Breast epithelium (tissue), 4 donors: ENCODE data around the gene TESMIN. TPM values are rescaled to one million over a fixed set of nuclear protein-coding genes. Genes with fewer than 3 reads are reported as not detected.

Experiments
- DNase-seq, 2 donors: peaks; one replicate each; pipeline ENCODE4 v3.0.0-alpha.2; 2019; ENCODE audit warnings: low spot score in 2 of 2
- H3K27ac ChIP-seq, 2 donors: fragments of 200-600 bp; sonication (generic) in 1 of 2; one replicate each; pipeline ENCODE4 v1.5.1; 2016 to 2019; ENCODE audit warnings: mild to moderate bottlenecking in 1 of 2
- H3K27me3 ChIP-seq, 2 donors: fragments of 200-600 bp; sonication (generic) in 1 of 2; one replicate each; pipeline versions ENCODE4 v1.5.1 to v1.6.0; 2017 to 2019; ENCODE audit warnings: control low read depth in 1 of 2, mild to moderate bottlenecking in 1 of 2
- H3K36me3 ChIP-seq: fragments of 200-600 bp; one replicate; pipeline ENCODE4 v1.5.1; 2019
- H3K4me1 ChIP-seq, 2 donors: fragments of 200-600 bp; sonication (generic); one replicate each; pipeline ENCODE4 v1.5.1; 2016 to 2019; ENCODE audit warnings: control low read depth in 1 of 2
- H3K4me3 ChIP-seq, 3 donors: fragments of 200-600 bp; sonication (generic); 1 replicate in 2 of 3; 2 replicates in 1 of 3; pipeline ENCODE4 v1.5.1; 2016 to 2019; ENCODE audit warnings: mild to moderate bottlenecking in 3 of 3, moderate library complexity in 2 of 3
- H3K9me3 ChIP-seq, 2 donors: fragments of 200-600 bp; sonication (generic) in 1 of 2; one replicate each; pipeline ENCODE4 v1.5.1; 2016 to 2019; ENCODE audit warnings: control low read depth in 1 of 2
- POLR2A ChIP-seq: fragments of 450-650 bp; IDR thresholded peaks from one replicate; pipeline ENCODE4 v1.6.1; 2016; ENCODE audit warnings: antibody characterized with exemption, mild to moderate bottlenecking, moderate library complexity
- POLR2AphosphoS5 ChIP-seq, 3 donors: sonication (generic); formaldehyde crosslinking; IDR thresholded peaks; one replicate each; pipeline ENCODE4 v1.6.1; 2017; ENCODE audit warnings: antibody characterized with exemption in 3 of 3
- intact Hi-C: fragments of 100-400 bp; cut with DNase I; formaldehyde crosslinking; loops from one replicate; pipeline ENCODE4 v1.15.1; 2023; ENCODE audit warnings: low total_unique reads
- total RNA-seq, 3 donors: library from RNA; depleted of rRNA; stranded (reverse); fragments of >200 nt; gene quantifications; one replicate each; pipeline ENCODE4 v1.1.0, GENCODE V29; 2016
- TF ChIP-seq, protein P1 (sequence below), 3 donors: fragments of 450-650 bp; IDR thresholded peaks; one replicate each; pipeline ENCODE4 v1.5.1; 2016 to 2017; ENCODE audit warnings: antibody characterized with exemption in 3 of 3, mild to moderate bottlenecking in 3 of 3, moderate library complexity in 3 of 3

The TESMIN gene
- total RNA-seq, 3 donors from 2014 or later, result 0.48 to 9.8 (median 6.9) TPM

DNA sequence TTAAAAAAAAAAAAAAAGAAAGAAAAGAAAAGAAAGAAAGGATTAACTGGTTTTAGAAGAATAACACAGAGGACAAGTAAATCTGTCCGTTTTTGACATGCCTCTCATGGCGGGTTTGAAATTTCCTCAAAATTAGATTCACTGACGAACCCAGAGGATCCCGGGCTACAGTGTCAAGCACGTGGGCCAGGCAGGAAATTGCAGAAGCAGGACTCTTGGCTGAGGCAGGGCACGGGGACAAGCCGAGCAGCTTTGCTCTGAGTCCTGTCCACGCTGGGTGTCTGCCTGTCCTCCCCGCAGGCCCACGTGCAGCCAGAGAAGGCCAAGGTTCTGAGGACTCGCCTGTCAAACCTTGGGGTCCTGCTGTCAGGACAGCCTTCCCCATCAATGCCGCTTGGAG is 42.3 kb downstream of the TESMIN start:
- Histone ChIP-seq H3K36me3 (no peaks in the 10 kb centered on the region), H3K9me3 (no peaks in the 10 kb centered on the region), H3K4me3 (no peak overlapping the region), H3K4me1 (no peaks in the 10 kb centered on the region), H3K27me3 (no peaks in the 10 kb centered on the region), H3K27ac (no peak overlapping the region)
- intact Hi-C loops, result no loop called here
- TF ChIP-seq POLR2AphosphoS5 (IDR thresholded peaks at IDR 0.05), result no peak
- TF ChIP-seq POLR2A, result no peak
- TF ChIP-seq, protein P1, sequence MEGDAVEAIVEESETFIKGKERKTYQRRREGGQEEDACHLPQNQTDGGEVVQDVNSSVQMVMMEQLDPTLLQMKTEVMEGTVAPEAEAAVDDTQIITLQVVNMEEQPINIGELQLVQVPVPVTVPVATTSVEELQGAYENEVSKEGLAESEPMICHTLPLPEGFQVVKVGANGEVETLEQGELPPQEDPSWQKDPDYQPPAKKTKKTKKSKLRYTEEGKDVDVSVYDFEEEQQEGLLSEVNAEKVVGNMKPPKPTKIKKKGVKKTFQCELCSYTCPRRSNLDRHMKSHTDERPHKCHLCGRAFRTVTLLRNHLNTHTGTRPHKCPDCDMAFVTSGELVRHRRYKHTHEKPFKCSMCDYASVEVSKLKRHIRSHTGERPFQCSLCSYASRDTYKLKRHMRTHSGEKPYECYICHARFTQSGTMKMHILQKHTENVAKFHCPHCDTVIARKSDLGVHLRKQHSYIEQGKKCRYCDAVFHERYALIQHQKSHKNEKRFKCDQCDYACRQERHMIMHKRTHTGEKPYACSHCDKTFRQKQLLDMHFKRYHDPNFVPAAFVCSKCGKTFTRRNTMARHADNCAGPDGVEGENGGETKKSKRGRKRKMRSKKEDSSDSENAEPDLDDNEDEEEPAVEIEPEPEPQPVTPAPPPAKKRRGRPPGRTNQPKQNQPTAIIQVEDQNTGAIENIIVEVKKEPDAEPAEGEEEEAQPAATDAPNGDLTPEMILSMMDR (IDR thresholded peaks at IDR 0.05), result no peak
- no peak for DNase-seq

DNA sequence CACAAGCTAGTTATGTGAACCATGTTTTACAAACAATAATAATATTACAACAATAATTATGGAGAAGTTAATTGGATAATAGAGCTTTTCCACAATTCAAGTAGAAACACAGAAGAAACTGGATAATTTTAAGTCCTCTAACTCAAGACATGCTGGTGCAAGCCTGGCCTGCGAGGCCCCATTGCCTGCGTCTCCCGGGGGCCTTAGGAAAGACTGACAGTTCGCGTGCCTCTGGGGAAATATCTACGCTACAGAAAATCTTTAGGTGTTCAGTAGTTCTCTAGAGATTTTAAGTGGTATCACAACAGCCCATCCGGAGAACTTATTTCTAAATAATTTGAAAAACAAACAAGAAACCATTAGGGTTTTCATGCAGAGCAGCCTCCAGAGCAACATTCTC is 43.8 kb downstream of the TESMIN start:
- TF ChIP-seq POLR2A (no peak), POLR2AphosphoS5 (IDR thresholded peaks at IDR 0.05) (no peak)
- TF ChIP-seq, protein P1 (IDR thresholded peaks at IDR 0.05), result no peak
- Histone ChIP-seq H3K27ac (no peak overlapping the region), H3K9me3 (no peaks in the 10 kb centered on the region), H3K27me3 (no peaks in the 10 kb centered on the region), H3K36me3 (no peaks in the 10 kb centered on the region), H3K4me1 (no peaks in the 10 kb centered on the region), H3K4me3 (no peak overlapping the region)
- no peak for DNase-seq
- intact Hi-C loops, result no loop called here

DNA sequence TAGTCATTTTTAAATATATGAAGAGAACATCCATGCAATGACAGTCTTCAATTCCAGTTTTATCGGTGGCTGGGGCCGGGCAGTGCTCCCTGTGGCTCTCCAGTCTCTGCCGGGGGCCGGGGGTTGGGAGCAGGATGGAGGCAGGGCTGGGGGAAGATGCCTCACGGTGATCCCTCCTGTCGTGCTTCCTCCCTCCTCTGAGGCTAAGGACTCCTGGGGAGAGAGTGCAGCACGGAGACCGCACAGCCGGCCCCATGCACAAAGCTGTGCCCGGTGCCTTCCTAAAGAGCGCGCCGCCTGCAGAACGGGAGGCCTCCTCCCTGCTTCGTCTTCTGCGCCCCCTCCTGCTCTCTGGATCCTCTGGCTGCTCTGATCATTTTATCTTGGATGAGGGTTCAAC is 46.4 kb downstream of the TESMIN start:
- intact Hi-C loops, result no loop called here
- DNase-seq, result no peak
- TF ChIP-seq POLR2A (no peak), POLR2AphosphoS5 (IDR thresholded peaks at IDR 0.05) (no peak)
- TF ChIP-seq, protein P1 (IDR thresholded peaks at IDR 0.05), result no peak
- Histone ChIP-seq H3K27me3 (no peaks in the 10 kb centered on the region), H3K27ac (no peak overlapping the region), H3K4me3 (no peak overlapping the region), H3K4me1 (no peaks in the 10 kb centered on the region), H3K36me3 (no peaks in the 10 kb centered on the region), H3K9me3 (no peaks in the 10 kb centered on the region)

DNA sequence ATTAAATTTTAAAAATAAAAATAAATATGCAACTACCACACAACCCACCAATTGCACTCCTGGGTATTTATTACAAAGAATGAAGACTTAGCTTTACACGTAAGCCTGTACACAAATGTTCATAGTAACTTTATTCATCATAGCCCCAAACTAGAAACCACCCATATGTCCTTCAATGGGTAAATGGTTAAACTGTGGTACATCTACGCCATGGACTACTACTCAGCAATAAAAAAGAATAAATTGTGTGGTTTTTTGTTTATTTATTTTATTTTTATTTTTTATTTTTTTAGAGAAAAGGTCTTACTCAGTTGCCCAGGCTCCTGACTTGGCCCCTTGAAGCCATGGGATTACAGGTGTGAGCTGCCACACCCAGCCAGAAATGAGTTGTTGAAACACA is 52.3 kb downstream of the TESMIN start:
- Histone ChIP-seq H3K27me3 (no peaks in the 10 kb centered on the region), H3K4me3 (no peak overlapping the region), H3K4me1 (no peaks in the 10 kb centered on the region), H3K36me3 (no peaks in the 10 kb centered on the region), H3K27ac (no peak overlapping the region), H3K9me3 (peaks cover 6 to 10% of the 10 kb centered on the region in 2 donors)
- DNase-seq, result no peak
- intact Hi-C loops, result no loop called here
- TF ChIP-seq POLR2AphosphoS5 (IDR thresholded peaks at IDR 0.05) (no peak), POLR2A (no peak)
- TF ChIP-seq, protein P1 (IDR thresholded peaks at IDR 0.05), result no peak

DNA sequence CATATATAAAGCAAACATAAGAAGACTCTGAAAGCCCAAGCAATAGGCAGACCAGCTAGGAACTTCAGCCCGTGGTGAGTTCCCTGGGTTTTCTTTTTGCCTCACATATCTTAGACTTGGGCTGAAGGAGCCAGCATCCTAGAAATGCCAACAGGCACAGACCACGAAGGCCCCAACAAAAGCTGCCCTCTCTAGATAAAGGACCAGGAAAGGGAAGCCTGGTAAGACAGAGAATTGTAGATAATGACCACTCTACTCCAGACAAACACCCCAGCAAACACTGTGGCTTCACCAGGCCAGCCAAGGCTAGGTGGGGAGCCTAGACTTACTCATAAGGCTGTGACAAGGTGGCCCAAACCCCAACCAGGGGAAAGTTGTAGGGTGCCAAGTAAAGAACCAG is 55.8 kb downstream of the TESMIN start:
- intact Hi-C loops, result no loop called here
- no peaks in the 10 kb centered on the region for H3K36me3 ChIP-seq

More for the DNA sequence above, 55.8 kb downstream of the TESMIN start:
- TF ChIP-seq POLR2A (no peak), POLR2AphosphoS5 (IDR thresholded peaks at IDR 0.05) (no peak)
- TF ChIP-seq, protein P1 (IDR thresholded peaks at IDR 0.05), result no peak
- DNase-seq, result no peak
- Histone ChIP-seq H3K4me3 (no peak overlapping the region), H3K4me1 (no peaks in the 10 kb centered on the region), H3K27me3 (no peaks in the 10 kb centered on the region), H3K9me3 (peaks cover 6 to 10% of the 10 kb centered on the region in 2 donors), H3K27ac (no peak overlapping the region)
